Measurements from ENCODE around the gene MPZL1.

- TF ChIP-seq CTCF (IDR thresholded peaks at IDR 0.05; ENCODE audit: low read depth, low read length, missing input control) (no peak), TAF1 (conservative IDR thresholded peaks at IDR 0.05) (no peak)
Measured at GRCh38 chr1:167705250-167705649, 16.5 kb upstream of the MPZL1 start.

Measured in liver (tissue), 3 donors.